ENCODE data around the gene PCYT1A.

PCYT1A gene

DNA sequence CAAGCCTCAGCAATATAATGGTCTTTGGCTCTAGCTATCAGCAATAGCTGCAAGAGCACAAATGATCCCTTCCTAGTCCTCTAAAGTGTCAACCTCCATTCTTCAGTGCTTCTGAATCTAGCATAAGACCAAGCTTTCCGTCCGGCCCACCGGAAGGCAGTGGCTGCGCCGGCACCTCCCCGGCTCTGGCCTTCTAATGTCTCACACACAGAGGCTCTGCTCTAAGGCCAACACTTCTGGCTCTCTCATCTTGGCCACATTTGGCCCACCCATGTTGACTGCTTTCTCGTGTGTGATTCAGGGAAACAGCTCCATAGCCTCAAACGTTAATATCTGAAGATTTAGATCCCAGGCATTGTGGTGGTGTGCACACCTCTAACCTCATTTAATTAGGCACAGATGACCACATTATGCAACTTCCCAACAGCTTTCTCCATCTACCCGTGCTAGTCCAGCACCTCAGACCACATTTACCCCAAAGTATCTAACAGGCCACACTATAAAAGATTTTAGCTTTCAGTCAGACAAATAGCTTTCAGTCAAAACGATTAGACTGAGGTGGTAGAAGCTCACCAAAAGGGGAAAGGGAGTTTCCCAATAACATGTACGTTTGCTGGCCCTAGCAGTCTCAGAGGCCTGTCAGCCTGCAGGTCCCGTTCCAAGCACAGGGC, 51.9 kb downstream of the PCYT1A start:
- no peak for DNase-seq

DNA sequence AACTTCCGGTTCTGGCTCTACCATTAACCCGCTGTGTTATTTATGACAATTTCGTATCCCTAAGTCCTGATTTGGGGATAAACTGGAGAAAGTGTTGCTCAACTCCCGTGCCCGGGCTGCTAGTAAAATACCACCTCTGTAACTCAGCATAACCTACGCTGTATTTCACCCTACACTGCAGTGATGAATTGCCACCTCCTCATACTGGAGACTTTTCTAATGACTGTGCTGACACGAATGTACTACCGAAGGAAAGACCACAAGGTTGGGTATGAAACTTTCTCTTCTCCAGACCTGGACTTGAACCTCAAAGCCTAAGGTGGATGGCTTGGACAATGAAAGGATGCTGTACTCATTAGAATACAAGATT, 54.7 kb downstream of the PCYT1A start:
- no peak for DNase-seq

DNA sequence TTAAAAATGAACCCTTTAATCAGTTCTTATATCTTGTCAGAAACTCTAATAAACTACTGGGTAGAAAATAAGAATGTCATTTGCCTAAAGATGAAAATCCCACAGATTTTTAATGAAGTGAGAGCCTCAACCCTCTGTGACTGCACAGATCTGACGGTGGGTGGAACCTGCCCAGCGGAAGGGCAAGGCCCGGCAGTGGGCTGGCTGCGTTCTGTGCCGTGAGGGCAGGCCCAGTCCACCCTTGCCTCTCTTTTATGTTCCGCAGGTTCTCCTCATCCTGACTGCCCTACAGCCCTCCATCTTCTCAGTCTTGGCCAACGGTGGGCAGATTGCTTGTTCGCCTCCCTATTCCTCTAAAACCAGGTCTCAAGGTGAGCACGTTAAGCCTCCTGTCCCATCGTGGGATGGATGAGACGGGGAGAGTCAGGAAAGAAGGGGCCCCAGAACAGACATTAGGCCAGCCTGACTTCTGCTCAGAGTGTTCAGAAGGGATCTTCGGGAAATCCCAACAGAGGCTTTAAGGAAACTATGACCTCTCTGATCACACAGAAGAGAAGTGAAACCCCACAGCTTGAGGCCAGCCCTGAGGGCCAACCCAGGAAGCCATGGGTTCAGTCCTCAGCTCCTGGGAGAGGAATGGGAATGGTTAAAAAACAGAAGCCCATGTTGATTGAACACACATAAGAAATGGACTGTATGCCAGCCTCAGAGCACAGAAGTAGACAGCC, 55.2 kb downstream of the PCYT1A start:
- no peak for DNase-seq

DNA sequence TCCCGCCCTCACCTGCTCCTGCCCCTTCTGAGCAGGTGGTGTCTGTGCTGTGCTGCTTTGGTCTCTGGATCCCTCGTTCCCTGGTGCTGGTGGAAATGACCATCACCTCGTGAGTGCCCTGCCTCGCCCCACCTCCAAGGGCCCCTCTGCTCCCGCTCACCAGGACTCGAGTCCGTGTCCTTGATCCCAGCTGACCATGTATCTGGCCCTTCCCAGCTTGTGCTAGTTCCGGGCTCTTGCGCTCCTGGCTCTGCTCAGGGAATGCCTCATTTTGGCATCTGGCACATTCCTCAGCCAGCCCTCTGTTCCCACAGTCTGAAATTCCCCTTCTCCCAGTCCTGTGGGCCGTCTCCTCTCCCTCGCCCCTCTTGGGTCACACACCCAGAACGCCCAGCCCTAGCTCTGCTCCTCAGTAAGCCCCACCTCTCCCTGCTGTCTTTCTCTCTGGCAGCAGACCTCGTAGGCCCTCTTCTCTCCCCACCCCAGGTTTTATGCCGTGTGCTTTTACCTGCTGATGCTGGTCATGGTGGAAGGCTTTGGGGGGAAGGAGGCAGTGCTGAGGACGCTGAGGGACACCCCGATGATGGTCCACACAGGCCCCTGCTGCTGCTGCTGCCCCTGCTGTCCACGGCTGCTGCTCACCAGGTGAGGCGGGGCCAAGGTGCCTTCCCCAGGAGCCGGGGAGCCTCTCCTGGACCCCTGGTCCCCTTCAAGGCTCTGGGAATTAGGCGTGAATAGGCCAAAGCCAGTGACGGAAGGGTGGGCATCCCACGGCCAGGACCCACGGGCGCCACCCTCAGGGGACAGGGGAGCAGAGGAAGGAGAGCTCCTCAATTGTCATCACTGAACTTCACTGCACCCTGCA, 59.7 kb downstream of the PCYT1A start:
- DNase-seq: no peak

DNA sequence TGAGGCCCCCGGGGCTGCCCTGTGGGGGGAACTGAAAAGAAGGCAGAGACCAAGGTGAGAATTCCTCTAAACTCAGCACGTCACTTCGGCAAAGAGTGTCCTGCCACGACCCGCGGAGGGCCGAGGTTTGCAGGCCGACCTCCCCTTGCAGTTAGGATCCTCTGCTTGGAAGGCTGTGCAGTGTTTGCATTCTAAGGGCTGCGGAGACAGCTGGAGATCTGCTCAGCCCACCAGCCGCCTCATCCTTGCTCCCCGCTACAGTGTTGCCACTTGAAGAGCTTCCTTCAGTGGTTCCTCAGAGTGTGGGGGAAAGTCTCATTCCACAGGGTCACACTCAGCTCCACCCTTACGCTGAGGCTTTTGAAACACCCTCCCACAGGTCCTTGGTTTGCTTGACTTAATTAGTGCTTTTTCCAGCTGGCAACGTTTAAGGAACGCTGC, 60.4 kb downstream of the PCYT1A start:
- DNase-seq: no peak

DNA sequence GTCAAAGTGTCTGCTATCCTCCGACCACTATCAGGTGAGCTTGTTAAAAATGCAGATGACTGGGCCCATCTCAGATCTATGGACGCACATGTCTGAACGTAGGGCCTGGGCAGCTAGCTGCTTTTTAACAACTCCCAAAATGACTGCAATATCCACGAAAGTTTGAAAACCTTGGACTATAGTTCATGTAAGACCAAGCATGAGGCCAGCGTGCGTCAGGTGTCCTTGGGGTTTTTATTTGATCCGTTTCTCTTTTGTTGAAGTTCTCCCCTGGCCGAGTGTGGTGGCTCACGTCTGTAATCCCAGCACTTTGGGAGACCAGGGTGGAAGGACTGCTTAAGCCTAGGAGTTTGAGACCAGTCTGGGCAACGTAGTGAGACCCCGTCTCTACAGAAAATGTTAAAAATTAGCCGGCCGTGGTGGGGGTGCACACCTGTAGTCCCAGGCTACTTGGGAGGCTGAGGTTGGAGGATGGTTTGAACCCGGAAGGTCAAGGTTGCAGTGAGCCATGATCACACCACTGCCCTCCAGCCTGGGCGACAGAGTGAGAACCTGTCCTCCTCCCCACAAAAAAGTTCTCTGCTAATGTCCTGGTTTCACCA, 61.7 kb downstream of the PCYT1A start:
- no peak for DNase-seq

DNA sequence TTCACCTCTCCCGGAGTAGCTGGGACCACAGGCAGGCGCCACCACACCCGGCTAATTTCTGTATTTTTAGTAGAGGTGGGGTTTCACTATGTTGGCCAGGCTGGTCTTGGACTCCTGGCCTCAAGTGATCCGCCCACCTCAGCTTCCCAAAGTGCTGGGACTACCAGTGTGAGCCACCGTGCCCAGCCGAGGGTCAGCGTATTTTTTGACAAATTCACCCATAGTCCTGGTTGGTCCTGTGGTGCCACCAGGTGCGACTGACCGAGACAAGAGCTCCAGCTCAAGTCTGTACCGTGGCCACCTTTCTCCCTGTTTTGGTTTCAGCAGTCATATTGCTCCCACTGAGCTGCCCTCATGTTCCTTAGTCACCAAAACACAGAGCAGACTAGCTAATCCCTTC, 62.4 kb downstream of the PCYT1A start:
- no peak for DNase-seq

DNA sequence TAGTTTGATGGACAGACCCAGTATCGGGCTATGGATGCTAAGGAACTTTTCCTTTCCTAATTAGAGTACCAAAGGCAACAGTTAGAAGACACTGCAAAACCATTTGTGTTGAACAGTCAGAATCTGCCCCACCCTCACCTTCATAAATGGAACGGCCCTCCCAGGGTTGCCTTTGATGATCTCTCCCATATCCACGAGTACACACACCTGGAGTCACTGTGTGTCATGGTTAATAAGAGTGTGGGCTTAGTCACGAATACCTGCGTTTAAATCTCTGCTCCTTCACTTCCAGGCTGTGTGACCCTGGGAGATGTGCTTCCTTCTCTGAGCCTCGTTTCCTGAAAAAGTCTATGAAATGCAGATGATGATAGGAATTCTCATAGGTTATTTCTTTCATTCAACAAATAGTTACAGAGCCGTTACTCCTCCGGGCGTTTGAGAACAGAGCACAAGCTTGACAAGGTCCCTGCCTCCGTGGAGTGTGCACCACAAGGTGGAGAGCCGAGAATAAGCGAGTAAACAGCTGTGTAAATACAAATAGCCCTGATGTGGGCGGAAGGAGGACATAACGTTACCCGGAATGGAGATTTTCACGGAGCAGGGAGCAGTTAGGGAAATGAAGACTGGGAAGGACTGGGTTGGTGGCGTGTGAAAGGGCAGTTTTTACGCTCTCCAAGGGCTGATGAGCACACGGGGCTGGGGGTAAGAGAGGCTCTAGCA, 64.5 kb downstream of the PCYT1A start:
- DNase-seq: no peak

DNA sequence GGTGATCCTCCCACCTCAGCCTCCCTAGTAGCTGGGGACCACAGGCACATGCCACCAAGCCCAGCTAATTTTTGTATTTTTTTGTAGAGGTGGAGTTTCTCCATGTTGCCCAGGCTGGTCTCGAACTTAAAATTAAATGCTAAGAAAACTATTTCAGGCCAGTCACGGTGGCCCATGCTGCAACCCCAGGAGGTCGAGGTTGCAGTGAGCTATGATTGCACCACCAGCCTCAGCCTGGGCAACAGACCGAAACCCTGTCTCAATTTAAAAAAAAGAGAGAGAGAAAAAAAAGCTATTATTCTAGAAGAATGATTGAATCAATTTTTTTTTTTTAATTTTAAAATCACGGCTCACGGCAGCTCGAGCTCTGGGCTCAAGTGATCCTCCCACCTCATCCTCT, 66.5 kb downstream of the PCYT1A start:
- DNase-seq: no peak

DNA sequence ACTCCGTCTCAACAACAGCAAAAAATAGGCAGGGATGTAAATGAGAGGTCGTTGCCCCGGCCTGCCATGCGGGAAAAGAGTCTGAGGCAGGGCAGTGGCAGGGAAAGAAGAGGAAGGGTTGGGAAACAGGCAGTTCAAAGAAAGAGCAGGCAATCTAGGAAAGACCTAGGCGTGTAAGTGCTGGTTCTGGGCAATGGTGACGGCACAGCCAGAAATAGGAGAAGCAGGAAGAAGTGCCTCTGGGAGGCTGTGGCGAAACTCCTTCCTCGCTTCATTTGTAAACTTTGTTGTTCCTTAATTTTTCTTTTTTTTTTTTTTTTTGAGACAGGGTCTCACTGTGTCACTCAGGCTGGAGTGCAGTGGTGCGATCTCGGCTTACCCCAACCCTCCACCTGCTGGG, 66.9 kb downstream of the PCYT1A start:
- no peak for DNase-seq

DNA sequence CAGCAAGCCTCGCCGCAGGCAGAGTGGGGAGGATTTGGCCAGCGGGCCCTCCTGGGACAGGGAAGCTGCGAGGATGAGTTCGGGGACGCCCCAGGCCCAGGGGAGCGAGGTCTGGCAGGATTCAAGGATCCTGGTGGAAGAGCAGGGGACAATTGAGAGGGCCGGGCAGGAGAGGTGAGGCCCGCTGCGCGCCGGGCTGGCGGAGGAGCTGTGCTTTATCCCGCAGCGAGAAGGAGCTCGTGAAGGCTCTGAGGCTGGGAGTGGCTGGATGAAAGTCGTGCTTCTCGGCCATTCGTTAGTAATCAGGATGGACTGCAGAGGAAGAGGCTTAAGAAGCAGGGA, 67.6 kb downstream of the PCYT1A start:
- no peak for DNase-seq

DNA sequence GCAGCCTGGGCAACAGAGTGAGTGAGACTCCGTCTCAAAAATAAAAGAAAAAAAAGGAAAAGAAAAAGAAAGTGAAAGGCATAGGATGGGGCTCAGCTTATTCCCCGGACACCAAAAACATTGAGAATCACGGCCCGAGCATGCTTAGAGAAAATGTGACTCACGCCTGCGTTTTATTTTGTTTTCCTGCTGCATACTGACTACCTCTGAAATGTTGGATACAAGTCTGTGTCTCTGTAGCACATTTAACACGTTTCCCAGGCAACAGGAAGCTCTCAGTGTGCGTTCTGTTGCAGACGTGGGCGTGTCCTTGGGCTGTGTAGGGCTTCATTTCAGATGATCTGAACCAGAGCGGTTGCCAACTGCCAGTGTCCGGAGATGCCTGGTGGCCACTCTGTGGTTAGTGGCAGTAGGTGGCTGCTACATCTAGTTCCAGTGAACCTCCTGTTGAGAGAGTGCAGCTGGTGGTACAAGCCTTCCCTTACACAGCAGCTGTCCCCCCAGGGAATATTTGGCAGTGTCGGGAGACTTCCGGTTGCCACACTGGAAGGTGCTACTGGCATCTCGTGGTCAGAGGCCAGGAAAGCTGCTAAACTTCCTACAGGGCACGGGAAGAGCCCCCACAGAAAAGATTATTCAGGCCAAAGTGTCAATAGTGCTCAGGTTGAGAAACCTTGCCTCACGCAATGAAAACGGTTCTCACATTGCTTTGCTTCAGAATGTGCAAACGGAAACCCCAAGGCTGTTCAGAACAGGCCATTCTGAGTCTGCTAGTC, 68.1 kb downstream of the PCYT1A start:
- DNase-seq: no peak

DNA sequence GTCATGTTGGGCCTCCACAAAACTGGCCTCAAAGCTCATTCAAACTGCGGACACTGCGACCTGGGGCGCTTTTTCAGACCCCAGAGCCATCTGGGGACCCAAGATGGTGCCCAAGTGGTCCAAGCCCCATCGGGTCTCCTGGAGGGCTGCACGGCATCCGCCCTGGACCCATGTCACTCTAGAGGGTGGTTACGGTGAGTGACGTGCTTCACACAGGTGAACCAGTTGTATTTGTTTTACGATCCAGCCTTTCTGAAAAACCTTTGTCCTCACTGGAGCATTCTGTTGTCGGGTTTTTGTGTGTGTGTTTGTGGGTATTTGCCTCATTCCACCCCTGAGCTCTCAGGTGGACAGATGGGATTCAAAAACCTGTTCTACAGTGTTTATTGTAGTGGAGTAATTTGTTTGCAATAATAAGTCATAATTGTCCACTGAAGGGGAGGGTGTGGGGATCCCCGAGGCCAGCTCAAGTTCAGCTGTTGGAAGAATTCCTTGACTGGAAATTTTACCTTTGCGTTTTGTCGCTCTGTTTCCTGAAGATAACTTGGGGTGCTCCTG, 69.3 kb downstream of the PCYT1A start:
- DNase-seq: no peak

DNA sequence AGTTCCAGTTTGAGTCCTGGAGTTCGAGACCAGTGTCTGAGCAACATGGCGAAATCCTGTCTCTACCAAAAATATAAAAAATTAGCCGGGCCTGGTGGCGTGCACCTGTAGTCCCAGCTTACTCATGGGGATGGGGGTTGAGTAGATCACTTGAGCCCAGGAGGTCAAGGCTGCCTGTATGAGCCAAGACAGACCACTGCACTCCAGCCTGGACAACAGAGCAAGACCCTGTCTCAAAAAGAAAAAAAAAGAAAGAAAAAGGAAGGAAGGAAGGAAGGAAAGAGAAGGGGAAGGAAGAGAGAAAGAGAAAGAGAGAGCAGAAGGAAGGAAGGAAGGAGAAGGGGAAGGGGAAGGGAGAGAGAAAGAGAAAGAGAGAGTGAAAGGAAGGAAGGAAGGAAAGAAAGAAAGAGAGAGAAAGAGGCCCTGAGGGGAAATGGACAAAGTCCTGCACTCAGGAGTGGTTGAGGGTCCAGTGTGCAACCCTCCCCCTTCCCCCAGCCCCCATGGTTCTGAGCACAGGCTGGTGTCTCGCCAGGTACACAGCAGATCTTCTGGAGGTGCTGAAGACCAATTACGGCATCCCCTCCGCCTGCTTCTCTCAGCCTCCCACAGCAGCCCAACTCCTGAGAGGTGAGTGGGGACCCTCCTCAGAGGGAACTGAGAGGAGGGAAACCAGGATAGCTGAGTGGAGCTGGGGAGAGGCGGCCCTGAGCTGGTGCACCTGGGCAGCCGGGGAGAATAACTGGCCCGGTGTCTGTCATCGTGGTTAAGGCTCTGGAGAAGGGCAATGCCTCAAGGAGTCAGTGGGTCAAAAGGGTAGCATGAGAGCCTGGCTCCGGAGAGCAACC, 70.0 kb downstream of the PCYT1A start:
- DNase-seq: no peak

DNA sequence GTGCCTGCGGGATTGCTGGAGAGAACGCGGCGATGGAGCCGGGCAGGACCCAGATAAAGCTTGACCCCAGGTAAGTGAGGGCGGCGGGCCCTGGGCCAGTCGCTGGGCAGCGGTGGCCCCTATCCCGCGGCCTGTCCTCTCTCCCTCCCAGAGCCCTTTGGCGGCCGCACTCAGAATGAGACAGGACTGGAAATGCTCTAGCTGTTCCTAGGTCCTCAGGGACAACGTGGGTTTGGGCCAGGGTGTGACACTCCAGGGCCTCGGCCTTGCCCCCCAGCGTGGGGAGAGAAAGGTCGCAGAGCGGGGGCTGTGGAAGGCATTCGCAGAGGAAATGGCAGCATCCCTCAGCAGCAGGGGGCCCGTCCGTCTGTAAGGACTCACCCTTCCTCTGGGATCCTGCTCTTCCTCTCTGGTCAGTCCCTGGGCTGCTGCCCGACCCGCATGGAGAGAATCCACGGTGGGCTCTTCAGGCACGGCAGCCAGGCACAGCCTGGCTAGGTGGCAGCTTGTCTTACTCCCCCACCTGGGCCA, 70.8 kb downstream of the PCYT1A start:
- DNase-seq: no peak

DNA sequence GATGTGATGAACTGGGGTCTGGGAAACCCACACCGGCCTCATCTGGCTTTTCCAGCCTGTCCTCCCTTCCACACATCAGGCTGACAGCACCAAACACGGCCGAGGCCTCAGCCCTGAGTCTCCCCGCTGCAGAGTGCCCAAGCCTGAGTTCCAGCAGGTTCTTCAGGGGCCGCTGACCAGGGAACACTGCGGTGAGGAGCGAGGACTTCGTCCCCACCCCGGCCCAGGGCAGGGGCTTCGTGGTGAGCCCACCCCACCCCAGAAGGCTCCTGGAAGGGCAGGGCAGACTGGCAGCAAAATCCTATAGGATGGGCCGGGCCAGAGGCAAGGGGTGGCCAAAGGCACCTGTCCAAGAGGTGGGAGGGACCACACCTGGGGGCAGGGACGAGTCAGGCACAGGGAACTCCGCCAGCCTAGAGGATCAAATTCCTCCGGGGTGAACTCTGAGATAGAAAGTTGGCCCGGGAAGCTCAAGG, 71.4 kb downstream of the PCYT1A start, which contains the start of gene SLC51A:
Gene SLC51A (plus strand): TSS at position 446 of the 476 bp plus-strand sequence. CDS start 179 bp downstream, outside the sequence.
- DNase-seq: no peak

DNA sequence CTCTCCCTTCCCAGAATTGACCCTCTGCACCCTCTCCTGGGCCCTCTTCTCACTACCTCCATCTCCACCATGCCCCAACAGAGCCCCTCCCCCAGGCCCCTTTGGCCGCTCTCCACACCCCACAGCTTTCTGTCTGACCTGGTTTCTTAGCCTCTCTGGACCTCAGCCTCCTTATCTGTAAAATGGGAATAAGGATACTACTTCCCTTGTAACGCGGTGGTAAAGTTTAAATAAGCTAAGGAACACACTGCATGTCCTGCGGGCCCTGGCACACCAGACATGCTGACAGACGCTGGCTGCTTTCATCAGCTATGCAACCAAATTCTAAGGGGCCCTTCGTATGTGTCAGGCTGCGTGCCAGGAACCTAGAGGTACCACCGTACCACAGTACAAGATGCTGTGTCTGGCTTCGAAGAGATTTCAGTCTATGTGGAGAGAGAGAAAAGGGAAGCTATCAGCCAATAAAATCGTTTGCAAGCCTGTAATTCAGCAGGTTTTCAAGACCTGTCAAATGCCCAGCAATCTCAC, 72.0 kb downstream of the PCYT1A start:
- no peak for DNase-seq

DNA sequence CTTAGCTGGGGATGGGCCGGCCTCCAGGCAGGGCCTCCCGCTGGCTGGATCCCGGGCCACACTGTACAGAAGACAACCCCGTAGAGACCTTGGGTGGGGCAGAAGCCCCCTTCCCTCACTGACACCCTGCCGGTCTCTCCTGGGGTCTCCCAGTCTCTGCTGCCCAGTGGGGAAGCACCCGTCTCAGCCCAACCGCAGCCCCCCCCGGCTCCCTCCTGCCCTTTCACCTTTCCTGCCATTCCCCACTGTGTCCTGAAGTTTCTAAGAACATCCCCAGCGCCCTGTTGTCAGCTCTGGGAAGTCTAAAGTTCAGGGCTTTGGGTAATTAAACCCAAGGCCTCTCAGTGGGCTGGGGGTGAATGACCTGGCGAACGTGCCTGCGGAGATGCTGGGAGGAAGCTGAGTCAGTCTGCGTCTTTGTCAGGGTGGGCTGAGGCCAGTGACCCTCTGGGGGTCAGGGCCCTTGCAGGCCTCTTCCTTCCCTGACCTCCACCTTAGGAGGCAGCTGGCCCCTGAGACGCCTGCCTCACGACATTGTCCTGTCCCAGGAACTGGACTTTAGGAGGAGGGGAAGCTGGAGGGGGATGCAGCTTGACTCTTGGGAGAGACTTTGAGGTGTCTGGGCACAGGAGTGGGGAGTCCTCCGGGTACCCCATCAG, 72.6 kb downstream of the PCYT1A start:
- DNase-seq: no peak

Data from NCI-H1105 treated with DMSO at 0.1 percent for 48 hours (cell line).